Fibroblast of pulmonary artery (primary cell): Measurements from ENCODE around the gene SDK1.

Experiments
- DNase-seq: peaks from one replicate; pipeline ENCODE4 v3.0.0-alpha.2; 2010; ENCODE audit warnings: low read depth
- H3K4me3 ChIP-seq: replicated peaks from 2 replicates; pipeline ENCODE4 v1.5.1; 2011; ENCODE audit warnings: low read depth, mild to moderate bottlenecking, control low read depth, low read length, moderate library complexity
- CTCF ChIP-seq: IDR thresholded peaks from 2 replicates; pipeline ENCODE4 v1.5.1; 2011; ENCODE audit warnings: mild to moderate bottlenecking, control low read depth, low read length, inconsistent platforms; ENCODE audit errors: missing control alignments

Gene SDK1

GRCh38 chr7:3463696-3464095, 162.6 kb downstream of the SDK1 start:
- DNase-seq, result no peak
- TF ChIP-seq CTCF, result no peak
- no peak overlapping the region for H3K4me3 ChIP-seq

GRCh38 chr7:3464900-3465622, 164.0 kb downstream of the SDK1 start:
- no peak overlapping the region for H3K4me3 ChIP-seq
- DNase-seq, result no peak

GRCh38 chr7:3466261-3466660, 165.2 kb downstream of the SDK1 start:
- no peak for DNase-seq
- H3K4me3 ChIP-seq, result no peak overlapping the region
- no peak for TF ChIP-seq CTCF

More at GRCh38 chr7:3464900-3465622, 164.0 kb downstream of the SDK1 start:
- no peak for TF ChIP-seq CTCF

GRCh38 chr7:3469641-3470040, 168.6 kb downstream of the SDK1 start:
- no peak for TF ChIP-seq CTCF
- H3K4me3 ChIP-seq, result no peak overlapping the region
- DNase-seq, result no peak

- H3K4me3 ChIP-seq, result no peak overlapping the region
- no peak for DNase-seq
- no peak for TF ChIP-seq CTCF
Observed at GRCh38 chr7:3480197-3480596, 179.1 kb downstream of the SDK1 start.

GRCh38 chr7:3481435-3481834, 180.4 kb downstream of the SDK1 start:
- H3K4me3 ChIP-seq, result no peak overlapping the region
- no peak for DNase-seq
- TF ChIP-seq CTCF, result no peak
